ENCODE results near the gene NR3C2.

The NR3C2 gene

DNA sequence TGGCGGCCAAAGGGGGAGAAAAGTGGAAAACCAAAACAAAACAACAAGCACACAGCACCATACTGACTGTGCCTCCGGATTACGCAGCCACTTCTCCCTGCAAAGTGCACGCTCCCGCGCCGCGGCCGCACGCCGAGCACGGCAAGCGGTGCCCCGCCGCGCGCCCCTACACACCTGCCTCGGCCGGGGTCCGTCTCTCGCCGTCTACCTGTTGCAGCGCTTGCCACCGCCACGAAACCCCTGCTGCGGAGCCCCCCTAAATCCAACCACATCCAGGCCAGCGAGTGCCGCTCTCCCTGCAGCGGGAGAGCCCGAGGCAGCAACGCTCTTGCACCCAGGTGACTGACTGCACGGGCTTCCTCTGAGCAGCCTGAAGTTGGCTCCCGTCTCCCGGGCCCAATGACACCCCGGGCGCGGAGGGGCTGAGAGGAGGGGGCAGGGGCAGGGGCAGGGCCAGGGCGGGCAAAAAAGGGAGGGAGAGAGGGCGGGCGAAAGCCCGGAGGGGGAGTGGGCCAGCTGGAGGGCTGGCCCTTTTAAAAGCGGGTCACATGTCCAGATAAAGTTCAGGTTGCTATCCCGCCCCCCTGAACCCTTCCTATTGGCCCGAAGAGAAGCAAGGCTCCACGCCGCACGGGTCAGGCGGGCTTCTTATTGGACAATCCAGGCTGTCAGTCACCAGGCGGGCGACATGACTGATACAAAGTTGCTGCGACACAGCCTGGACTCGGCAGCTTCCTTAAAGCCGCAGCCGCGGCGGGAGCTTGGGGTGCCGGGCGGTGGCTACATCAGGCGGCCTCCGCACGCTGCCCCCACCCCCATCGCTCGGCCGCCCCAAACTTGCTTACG lies at the start of gene NR3C2:
NR3C2 (minus strand) TSS at position 429 of the 846 bp plus-strand sequence.
- DNase-seq, result peak; percentile 94

DNA sequence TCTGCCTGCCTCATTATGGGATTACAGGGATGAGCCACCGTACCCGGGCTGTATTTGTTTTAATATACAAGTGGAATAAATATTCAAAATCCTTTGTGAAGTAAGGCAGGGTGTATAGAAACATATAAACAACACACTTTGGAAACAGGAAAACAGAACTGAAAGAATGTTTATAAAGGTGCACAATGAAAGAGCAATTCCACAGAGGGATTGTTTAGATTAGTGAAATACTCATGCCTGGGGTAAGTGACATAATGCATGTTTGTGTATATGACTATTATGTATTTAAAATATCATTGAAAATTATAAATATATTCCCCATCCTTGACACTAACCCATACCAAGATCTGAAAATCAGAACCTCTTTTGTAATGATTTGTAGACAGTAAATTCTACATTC lies 45.0 kb upstream of the NR3C2 start:
- no peak for DNase-seq

DNA sequence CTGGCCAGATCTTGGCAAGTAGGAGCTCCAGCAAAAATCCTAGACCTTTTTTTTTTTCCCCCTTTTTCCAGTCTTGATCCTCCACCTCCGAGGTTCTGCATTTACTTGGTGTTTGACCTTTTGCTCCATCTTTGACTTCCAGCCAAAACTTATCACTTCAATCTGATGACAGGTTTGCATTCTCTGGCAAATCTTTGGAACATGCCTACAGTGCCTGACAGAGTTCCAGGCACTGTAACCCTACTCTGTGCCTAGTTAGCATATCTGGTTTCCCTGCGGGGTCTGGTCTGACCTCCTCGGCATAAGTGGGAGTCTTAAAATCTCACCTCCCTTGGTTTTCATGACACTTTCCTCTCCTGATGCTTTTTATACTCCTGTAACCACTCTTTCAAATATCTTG lies 39.4 kb upstream of the NR3C2 start:
- DNase-seq, result no peak

DNA sequence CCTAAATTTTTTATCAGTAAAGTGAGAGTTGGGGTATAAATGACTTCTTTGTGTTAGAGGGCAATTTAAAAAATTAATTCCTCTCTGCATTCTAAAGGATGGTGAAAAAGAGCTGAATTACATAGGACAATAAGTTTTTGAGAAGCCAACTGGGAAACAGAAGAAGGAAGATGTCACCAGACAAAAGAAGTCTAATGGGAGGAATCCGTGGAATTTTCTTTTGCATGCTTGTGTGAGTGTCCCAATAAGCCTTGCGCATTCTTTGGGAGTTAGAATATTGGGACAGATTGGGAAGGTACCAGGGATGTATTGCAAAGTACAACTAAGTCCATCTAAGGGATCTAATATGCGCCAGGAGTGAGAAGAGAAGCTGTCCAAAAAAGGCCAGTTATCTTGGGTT lies 35.1 kb upstream of the NR3C2 start:
- no peak for DNase-seq

DNA sequence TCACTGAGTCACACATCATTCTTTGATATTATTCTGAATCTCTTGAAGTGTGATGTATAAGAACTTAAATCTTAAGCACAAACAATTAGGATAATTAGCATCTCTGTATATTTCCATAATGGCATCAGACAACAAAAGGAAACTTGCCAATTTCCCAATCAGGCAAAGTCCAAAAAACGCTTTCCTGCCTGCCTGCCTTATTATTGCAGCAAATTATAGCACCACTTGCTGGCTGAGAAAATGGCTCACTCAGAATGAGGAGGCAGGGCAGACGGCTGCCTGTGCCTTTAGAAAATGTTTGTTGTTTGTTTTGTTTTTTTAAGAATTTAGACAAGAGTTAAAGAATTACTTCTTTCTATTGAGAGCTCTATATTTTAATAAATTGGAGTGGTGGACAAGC lies 27.7 kb upstream of the NR3C2 start:
- no peak for DNase-seq

DNA sequence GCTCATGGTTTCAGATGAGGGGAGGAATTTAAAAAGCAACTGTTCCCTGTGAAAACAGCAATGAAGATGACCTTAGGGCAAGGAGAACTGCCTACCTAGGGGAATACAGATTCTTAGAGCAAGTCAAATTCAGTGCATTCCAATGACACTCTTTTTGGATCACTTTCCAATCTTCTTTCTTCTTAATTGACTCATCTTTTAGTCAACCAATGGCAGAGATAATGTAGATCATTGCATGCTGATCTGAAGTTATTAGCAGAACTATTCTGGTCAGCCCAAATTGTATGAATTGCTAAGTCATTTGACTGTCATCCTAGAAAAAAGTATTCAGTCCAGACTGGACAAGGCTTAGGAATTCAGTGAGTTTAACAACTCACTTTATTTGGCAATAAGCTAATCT lies 12.6 kb upstream of the NR3C2 start:
- no peak for DNase-seq

DNA sequence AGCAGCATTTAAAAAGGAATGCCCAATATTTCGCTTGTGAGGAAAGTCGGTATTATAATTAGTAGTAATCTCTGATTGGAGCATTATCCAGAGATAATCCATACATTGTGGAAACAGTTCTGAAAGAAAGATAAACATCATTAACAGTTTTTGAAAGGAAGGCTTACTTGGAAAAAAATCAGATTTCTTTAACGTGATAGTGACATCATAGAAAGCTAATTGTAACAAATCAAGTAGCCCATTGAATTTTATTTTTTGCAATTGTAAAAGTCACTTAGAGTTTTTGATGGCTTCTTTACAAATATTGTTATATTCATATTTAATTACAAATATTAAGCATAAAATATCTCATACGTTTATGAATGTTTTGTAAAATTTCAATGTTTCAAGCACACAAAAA lies 11.6 kb upstream of the NR3C2 start:
- DNase-seq, result no peak

DNA sequence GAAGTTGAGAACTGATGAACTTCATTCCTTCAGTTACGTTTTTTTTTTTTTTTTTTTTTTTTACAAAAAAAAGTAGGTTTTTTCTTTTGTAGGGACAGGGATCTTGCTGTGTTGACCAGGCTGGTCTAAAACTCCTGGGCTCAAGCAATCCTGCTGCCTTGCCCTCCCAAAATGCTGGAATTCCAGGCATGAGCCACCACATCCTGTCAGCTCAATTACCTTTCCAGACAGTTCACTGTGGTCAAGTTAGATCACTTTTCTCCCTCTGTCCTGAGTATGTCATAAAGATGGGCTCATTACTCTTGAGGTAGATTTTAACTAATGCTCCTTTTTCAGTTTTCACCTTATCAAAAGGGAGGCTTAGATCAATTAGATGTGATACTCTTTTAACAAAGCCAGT lies 10.8 kb upstream of the NR3C2 start:
- DNase-seq, result no peak

DNA sequence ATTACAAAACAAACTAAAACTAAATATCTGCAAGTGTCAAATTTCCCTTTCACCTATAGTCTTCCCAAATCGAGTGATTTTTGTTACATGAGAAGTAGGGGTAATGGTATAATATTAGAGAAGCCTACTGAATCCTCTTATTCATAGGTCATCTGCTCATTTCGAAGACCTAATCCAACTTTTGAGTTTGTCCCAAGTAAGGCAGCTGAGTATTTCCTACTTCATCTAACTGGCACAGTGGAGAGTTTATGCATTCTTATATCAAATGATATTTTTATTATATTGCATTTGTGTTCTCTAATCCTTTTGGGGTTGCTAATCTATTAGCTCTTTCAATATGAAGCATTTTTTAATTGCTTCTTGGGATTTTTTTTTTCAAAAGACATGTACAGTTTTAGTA lies 7.7 kb upstream of the NR3C2 start:
- no peak for DNase-seq

DNA sequence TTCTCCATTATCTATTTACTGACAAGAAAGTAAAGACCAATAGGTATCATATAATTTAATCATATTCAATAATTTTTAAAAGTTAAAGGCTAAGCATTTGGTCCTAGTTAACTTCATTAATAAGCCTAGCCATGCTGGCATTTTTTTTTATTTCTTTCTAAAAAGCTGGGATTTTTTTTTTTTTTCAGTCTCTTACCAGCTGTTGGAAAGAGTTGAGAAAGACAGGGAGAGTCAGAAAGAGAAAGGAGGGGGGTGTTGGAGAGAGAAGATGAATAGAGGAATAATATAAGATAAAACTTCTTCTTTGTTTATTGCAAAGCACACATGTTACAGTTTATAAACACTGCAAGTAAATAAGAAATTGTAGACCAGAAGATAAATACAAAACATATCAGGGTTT lies 5.9 kb upstream of the NR3C2 start:
- no peak for DNase-seq

DNA sequence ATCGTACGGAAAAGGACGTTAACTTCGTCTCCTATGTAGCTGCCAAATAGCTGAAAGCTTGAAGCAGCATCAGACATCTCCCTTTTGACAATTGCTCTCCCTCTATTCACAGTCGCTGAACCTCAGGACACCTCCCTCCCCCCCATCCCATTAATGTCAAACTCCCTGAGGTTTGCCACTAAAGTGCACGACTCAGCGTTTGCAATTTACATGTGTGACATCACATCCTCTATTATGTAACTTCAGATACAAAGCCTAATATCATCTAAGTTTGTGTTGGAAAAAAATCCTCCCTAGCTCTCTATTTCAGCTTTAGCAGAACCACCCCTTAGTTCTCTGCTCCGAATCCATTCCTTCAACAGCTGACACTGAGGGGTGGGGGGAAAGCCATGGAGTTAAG lies 5.5 kb upstream of the NR3C2 start:
- DNase-seq, result peak; percentile 24

DNA sequence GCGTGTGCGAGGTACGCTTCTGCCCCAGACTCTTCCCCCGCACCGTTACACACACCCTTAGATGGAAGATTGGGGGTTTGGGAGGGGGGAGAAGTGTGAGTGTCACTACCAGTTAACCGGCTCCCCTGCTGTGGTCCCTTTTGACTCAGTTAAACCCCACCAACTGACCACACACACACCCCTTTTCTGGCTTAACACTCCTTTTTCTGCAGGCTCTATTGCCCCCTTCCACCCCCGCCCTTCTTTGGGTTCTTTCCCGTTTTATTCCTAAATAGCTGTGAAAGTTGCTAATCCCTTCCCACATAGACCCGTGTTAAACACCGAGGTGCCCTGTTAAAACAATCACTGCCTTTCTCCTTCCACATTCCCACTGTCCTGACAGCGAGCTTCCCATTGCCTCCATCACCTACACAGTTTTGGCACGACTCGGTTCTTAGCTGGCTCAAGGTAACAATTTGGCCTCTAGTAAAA lies 3.7 kb upstream of the NR3C2 start:
- no peak for DNase-seq

DNA sequence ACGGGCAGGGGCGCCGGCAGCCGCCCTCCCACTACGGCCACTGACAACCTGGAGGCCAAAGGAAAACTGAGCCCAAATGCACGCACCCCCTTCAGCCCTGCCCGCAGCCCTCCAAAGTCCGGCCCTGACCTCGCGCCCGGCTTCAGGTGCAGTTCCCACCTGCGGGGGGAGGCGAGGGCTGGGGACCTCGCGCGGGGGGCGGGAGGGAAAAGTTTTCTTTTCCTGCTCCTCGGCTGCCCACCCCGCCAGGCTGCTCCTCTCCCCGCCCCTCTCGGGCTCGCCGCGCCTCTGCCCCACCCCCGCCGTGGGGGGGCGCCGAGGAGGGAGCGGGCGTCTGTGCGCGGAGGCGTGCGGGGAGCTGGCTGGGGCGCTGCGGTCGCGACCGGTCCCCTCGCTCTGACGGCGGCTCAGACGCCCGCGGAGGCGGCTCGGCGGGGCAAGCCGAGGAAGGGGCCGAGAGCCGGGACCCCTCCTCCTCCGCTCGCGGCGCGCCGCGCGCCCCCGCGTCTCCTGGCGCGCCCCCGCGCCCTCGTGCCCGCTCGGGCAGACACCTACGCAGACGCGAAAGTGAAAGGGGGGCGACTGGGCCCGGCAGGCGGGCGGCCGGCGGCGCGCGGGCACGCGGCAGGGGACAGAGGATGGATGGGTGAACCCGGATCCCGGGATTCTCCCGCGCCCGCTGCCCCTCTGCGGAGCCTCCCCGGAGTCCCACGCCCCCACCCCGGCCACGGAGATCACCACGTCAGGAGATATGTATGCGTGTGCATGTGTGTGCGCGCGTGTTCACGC lies 3.1 kb upstream of the NR3C2 start:
- peak; percentile 78 for DNase-seq

DNA sequence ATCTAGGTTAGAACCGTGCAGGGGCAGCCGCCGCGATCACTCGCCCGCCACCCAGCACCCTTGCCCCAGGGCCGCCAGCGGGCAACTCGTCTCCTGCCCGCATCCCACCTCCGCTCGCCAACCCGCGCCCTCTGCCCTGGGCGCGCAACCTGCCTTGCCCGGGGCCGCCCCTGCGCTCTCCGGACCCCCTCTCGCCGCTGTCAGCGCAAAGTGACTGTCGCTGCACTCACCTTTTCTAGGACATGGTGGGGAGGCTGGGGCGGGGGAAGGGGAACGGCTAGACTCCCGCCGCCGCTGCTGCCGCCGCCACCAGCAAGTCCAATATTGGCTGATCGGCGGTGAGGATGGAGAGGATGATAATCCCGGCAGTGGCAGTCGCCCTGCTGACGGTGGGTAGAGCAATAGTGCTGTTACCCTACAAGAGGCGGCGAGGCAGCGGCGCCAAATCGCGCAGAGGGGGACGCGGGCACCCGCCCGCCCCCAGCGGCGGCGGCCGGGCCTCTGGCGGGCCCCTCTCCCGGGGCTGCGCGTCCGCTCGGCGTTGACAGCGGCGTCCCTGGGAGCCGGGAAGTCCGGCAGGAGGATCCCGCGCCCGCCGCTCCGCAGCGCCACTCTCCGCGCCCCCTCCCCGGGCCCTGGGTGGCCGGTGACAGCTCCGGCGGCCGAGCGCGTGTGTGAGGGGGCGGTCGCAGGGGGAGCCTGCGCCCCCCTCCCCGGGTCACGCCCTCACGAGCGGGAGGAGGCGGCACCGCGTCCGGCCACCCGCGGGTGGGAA lies 2.3 kb upstream of the NR3C2 start:
- DNase-seq, result peak; percentile 61

DNA sequence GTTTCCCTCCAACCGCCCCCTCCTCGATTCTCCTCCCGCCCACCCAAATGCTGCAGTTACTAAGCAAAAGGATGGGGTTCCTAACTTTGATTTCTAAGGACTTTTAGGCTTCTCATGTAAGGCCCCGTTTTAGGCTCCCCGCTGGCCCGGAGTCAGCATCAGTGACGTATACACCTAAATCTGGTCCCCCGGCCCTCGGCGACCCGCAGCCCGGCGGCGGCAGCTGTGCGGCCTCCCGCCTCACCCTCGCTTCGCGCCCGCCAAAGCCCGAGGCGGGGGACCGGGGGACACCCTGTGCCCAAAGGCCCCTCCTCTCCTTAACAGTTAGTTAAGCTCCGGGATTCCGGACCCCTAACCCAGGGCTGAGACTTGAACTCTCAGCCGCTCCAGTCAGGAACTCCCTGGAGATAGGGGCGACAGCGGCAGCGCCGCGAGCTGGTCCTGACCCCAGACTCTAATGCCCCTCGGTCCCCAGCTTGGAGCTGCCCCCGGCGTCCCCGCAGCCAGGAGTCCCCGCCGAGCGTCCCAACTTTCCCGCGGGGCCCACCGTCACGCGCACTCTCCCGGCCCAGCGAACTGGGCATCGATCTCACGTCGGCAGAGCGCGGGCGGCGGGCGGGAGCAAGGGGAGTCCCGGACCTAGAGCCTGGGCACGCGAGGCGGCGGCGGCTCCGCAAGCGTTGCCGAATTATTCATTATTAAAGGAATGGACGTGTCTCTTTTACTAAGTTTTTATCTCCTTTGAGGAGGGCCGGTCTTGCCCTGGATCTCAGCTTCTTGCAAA lies 1.5 kb upstream of the NR3C2 start:
- DNase-seq, result peak; percentile 75

DNA sequence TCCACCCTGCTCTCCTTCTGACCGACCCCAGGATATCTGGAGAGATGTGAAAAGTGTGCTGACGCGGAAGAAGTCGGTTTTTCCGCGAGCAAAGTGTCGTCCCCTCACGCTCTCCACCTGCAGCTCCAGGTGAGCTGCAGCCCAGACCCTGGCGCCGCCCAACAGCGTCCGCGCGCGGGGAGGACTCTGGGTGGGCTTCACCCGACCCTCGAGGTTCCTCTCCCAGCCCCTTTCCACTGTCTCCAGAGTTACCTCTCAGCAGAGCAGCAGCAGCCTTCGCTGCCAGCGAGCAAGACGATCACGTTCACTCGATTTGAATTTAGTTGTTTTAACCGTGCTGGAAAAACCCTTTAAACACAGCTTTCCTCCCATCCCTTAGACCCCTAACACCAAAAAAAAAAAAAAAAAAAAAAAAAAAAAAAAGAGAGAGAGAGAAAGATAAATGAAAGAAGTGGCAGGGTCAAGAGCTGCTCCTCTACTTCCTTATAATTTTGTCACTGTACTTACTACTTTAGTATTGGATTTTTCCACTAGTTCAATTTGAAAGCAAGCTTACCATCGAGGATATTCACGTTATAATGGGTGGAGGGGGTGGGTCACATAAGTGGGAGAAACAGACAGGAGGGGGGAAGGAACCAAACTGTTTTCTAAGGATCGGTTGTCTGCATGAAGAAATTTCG lies 758 bp upstream of the NR3C2 start:
- DNase-seq, result no peak

DNA sequence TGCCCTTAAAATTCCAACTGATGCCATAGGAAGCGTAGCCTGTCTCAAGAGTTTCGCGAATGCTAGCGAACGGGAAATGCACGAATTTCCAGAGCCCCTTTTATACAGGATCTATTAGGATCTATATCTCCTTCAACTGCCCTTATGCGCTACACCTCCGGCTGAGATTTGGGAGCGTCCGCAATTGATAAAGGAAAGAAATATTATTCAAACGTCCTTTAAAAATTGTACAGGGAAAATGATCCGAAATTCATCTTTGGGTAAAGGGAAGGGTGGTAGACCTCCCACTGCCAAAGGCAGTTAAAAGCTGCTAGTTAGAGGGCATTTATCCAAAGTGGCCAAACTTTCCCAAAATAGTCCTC lies 609 bp downstream of the NR3C2 start:
- DNase-seq, result peak; percentile 45

DNA sequence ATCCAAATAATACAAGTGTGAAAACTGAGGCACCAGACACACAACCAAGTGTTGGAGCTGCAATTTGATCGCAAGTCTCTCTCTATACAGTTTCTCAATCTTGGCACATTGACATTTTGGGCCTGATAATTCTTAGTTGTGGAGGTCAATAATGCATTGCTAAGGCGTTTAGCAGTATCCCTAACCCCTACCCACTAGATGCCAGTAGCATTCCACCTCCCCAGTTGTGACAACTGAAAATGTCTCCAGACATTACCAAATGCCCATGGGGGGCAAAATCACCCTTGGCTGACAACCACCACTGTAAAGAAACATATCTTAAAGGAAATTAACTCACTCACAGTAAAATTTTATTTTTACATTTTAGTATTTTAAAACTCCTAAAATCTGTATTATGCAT lies 4.2 kb downstream of the NR3C2 start:
- no peak for DNase-seq

DNA sequence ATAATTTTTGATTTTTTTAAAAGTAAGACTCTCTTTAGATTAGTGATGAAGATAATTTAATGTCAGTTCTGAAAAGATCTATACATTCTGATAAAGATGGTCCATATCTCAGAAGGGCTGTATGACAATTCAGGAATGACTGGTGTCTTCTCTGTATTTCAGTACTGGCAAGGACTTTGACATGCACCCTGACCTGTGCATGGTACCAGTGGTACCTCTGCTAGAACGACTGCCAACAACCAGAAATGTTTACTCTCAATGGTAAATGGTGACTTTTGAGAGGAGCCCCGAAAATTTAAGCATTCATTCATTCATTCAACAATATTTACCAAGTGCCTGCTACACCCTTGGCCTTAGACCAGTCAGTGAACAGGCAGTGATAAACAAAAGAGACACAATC lies 4.8 kb downstream of the NR3C2 start:
- DNase-seq, result no peak

DNA sequence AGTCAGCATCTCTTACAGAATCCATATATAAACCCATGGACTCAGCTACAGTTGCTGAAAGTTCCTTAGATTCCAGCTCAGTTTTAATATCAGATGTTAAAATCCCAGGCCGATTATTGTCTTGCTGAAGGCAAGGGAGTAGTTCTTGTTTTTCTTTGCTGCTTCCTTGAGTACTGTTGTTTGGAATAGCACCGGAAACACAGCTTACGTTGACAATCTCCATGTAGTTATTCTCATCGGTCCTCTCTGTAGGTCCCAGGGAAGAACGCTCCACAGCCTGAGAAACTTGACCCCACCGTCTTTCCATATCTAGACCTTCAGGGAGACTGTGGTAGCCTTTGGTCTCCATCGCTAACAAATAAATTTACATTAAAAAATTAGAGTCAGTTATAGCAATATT lies 5.7 kb downstream of the NR3C2 start:
- no peak for DNase-seq

DNA sequence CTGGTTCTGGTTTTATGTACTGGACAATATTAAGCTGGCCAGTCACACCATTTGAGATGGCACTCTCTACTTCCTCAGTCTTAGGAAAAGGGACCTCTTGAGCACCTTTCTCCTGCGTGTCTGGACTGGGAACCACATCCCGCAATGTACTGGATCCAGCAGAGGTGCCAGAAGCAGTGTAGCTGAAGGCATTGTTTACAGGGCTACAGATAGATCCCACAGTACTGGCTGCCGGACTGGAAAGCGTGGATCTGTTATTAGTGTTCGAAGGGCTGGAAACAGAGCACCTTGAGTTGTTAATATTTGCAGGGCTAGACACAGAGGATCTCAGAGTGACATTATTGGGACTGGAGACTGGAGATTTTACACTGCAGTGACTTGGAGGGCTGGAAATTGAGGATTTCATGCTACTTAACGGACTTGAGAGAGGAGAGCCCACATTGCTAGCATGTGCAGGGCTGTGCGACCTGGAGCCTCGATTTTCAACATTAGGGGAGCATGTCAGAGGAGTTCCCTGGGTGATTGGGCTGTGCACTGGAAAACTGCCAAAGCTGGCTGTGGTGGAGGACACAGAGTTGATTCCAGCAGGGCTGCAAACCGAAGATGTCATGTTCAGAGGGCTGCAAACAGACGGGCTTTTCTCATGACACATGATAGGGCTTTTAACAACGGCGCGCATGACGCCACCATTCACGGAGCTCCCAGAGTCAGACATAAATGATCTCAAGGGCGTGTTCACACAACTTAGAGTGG lies 6.4 kb downstream of the NR3C2 start:
- no peak for DNase-seq

All from retina (tissue), 1 donor.